ENCODE measurements around the gene HLA-DQB1. TPM values are rescaled to one million over a fixed set of nuclear protein-coding genes. Genes with fewer than 3 reads are reported as not detected.
"Not testable (repeated sequence)": the region's sequence is repeated elsewhere in the genome, so short reads cannot be mapped to it uniquely, and the experiment has no call there.

HLA-DQB1 gene
- total RNA-seq, 1 donor from 2014 or later: 25.5 TPM

GRCh38 chr6:32664827-32665362, 1.6 kb downstream of the HLA-DQB1 start:
- intact Hi-C loops (cut with DNase I): no loop called here
- DNase-seq (ENCODE audit: low spot score) (no peak), ATAC-seq (peak; percentile 43)

GRCh38 chr6:32664354-32664753, 2.1 kb downstream of the HLA-DQB1 start:
- intact Hi-C loops (cut with DNase I): no loop called here
- no peak for ATAC-seq

GRCh38 chr6:32662836-32663235, 3.6 kb downstream of the HLA-DQB1 start:
- ATAC-seq: no peak
- DNase-seq (ENCODE audit: low spot score): no peak
- intact Hi-C loops (cut with DNase I): no loop called here

More at GRCh38 chr6:32664354-32664753, 2.1 kb downstream of the HLA-DQB1 start:
- no peak for DNase-seq (ENCODE audit: low spot score)

GRCh38 chr6:32662099-32662498, 4.4 kb downstream of the HLA-DQB1 start:
- no peak for ATAC-seq
- DNase-seq (ENCODE audit: low spot score): no peak
- intact Hi-C loops (cut with DNase I): no loop called here

- no peak for DNase-seq (ENCODE audit: low spot score)
- intact Hi-C loops (cut with DNase I): no loop called here
- ATAC-seq: no peak
Observed at GRCh38 chr6:32659856-32660595, 6.4 kb downstream of the HLA-DQB1 start.

- ATAC-seq (no peak), DNase-seq (ENCODE audit: low spot score) (no peak)
- intact Hi-C loops (cut with DNase I): no loop called here
Observed at GRCh38 chr6:32658268-32658897, 8.1 kb downstream of the HLA-DQB1 start.

- ATAC-seq; DNase-seq (ENCODE audit: low spot score); intact Hi-C loops (cut with DNase I): not testable (repeated sequence)
Observed at GRCh38 chr6:32657819-32658218, 8.6 kb downstream of the HLA-DQB1 start.

GRCh38 chr6:32657329-32657728, 9.1 kb downstream of the HLA-DQB1 start:
- intact Hi-C loops (cut with DNase I); DNase-seq (ENCODE audit: low spot score); ATAC-seq: not testable (repeated sequence)

GRCh38 chr6:32655203-32655710, 11.2 kb downstream of the HLA-DQB1 start:
- intact Hi-C loops (cut with DNase I): no loop called here
- no peak for ATAC-seq
- DNase-seq (ENCODE audit: low spot score): no peak

GRCh38 chr6:32645047-32645703, 21.3 kb downstream of the HLA-DQB1 start:
- no peak for ATAC-seq
- intact Hi-C loops (cut with DNase I): no loop called here
- no peak for DNase-seq (ENCODE audit: low spot score)

GRCh38 chr6:32643904-32644303, 22.6 kb downstream of the HLA-DQB1 start:
- ATAC-seq (no peak), DNase-seq (ENCODE audit: low spot score) (no peak)
- intact Hi-C loops (cut with DNase I): no loop called here

GRCh38 chr6:32642720-32643106, 23.7 kb downstream of the HLA-DQB1 start:
- no peak for ATAC-seq
- DNase-seq (ENCODE audit: low spot score): no peak
- intact Hi-C loops (cut with DNase I): no loop called here

GRCh38 chr6:32641785-32642719, 24.4 kb downstream of the HLA-DQB1 start:
- intact Hi-C loops (cut with DNase I); DNase-seq (ENCODE audit: low spot score); ATAC-seq: not testable (repeated sequence)

- intact Hi-C loops (cut with DNase I): no loop called here
- no peak for ATAC-seq
- no peak for DNase-seq (ENCODE audit: low spot score)
Observed at GRCh38 chr6:32641122-32641521, 25.3 kb downstream of the HLA-DQB1 start.

- DNase-seq (ENCODE audit: low spot score) (no peak), ATAC-seq (no peak)
- intact Hi-C loops (cut with DNase I): no loop called here
Observed at GRCh38 chr6:32639440-32640394, 26.7 kb downstream of the HLA-DQB1 start.

GRCh38 chr6:32638532-32639219, 27.8 kb downstream of the HLA-DQB1 start:
- no peak for DNase-seq (ENCODE audit: low spot score)
- intact Hi-C loops (cut with DNase I): no loop called here
- no peak for ATAC-seq

- DNase-seq (ENCODE audit: low spot score): no peak
- intact Hi-C loops (cut with DNase I): no loop called here
- no peak for ATAC-seq
Observed at GRCh38 chr6:32637883-32638282, 28.6 kb downstream of the HLA-DQB1 start.
